Measurements from ENCODE around the gene CAPZA1. TPM values are rescaled to one million over a fixed set of nuclear protein-coding genes. Genes with fewer than 3 reads are reported as not detected.

CAPZA1 gene
- polyA plus RNA-seq, 1 donor from 2014 or later: 82.2 TPM

DNA sequence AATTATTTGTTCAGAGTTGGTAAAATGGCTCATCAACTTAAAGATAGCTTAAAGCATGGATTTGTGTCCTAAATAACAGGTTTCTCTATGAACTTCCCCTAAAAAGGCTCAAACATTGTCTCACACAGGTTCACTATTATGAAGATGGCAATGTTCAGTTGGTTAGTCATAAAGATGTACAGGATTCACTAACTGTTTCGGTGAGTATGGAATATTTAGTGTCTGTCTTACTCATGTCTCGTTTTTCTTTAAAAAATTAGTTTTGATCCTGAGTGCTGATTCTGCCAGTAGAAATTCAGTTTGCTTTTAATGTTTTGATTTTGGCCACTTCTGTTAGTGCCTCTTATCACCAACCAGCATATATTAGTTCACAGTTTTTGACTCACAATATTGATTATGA lies 47.3 kb downstream of the CAPZA1 start:
- no peak overlapping the region for H3K4me3 ChIP-seq (ENCODE audit: low read length)
- H3K9me3 ChIP-seq (ENCODE audit: low read length): no peaks in the 10 kb centered on the region
- H4K20me1 ChIP-seq (ENCODE audit: insufficient read depth): no peaks in the 10 kb centered on the region
- no peaks in the 10 kb centered on the region for H3K27me3 ChIP-seq (ENCODE audit: insufficient read depth, low read depth, low read length)
- TF ChIP-seq, protein P1, sequence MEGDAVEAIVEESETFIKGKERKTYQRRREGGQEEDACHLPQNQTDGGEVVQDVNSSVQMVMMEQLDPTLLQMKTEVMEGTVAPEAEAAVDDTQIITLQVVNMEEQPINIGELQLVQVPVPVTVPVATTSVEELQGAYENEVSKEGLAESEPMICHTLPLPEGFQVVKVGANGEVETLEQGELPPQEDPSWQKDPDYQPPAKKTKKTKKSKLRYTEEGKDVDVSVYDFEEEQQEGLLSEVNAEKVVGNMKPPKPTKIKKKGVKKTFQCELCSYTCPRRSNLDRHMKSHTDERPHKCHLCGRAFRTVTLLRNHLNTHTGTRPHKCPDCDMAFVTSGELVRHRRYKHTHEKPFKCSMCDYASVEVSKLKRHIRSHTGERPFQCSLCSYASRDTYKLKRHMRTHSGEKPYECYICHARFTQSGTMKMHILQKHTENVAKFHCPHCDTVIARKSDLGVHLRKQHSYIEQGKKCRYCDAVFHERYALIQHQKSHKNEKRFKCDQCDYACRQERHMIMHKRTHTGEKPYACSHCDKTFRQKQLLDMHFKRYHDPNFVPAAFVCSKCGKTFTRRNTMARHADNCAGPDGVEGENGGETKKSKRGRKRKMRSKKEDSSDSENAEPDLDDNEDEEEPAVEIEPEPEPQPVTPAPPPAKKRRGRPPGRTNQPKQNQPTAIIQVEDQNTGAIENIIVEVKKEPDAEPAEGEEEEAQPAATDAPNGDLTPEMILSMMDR (IDR thresholded peaks at IDR 0.05; ENCODE audit: poor library complexity, severe bottlenecking): no peak
- TF ChIP-seq POLR2AphosphoS5 (IDR thresholded peaks at IDR 0.05): no peak
- peaks cover 12% of the 10 kb centered on the region for H3K36me3 ChIP-seq (ENCODE audit: insufficient read depth, low read length)
- H3K79me2 ChIP-seq (replicated peaks; ENCODE audit: insufficient read depth, low read length): no peaks in the 10 kb centered on the region
- no peaks in the 10 kb centered on the region for H3K9me2 ChIP-seq (ENCODE audit: insufficient read depth, low read length)
- no peak overlapping the region for H3K27ac ChIP-seq (ENCODE audit: low read length)
- H3K4me2 ChIP-seq (ENCODE audit: low read length): no peak overlapping the region
- H2AFZ ChIP-seq (ENCODE audit: low read depth, low read length): no peak overlapping the region
- no peaks in the 10 kb centered on the region for H3F3A ChIP-seq (ENCODE audit: insufficient read depth, low read length, poor library complexity, severe bottlenecking)
- no peak overlapping the region for H3K9ac ChIP-seq (ENCODE audit: low read length)

DNA sequence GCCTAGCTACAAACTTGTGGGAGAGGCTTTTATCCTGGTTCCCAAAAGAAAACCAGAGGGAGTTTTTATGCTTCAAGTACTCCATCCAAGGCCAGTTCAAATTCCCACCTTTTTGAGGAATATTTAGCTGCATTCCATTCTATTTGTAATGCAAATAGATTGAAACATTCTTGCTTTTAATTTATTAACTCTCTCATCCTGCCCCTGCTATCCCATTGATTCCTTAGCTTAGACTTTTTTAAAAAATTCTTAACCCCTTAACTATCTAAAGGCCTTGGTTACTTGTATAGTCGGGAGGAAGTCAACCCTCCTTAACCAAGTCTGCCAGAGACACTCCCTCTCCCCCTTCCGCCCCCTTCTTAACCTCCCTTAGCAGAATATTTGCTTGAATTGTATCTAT lies 52.4 kb downstream of the CAPZA1 start:
- Histone ChIP-seq H3K4me2 (ENCODE audit: low read length) (no peak overlapping the region), H3F3A (ENCODE audit: insufficient read depth, low read length, poor library complexity, severe bottlenecking) (no peaks in the 10 kb centered on the region), H2AFZ (ENCODE audit: low read depth, low read length) (no peak overlapping the region), H3K79me2 (replicated peaks; ENCODE audit: insufficient read depth, low read length) (no peaks in the 10 kb centered on the region), H3K27ac (ENCODE audit: low read length) (no peak overlapping the region), H3K27me3 (ENCODE audit: insufficient read depth, low read depth, low read length) (no peaks in the 10 kb centered on the region), H3K9ac (ENCODE audit: low read length) (no peak overlapping the region), H4K20me1 (ENCODE audit: insufficient read depth) (no peaks in the 10 kb centered on the region), H3K9me2 (ENCODE audit: insufficient read depth, low read length) (no peaks in the 10 kb centered on the region), H3K9me3 (ENCODE audit: low read length) (no peaks in the 10 kb centered on the region), H3K4me3 (ENCODE audit: low read length) (no peak overlapping the region), H3K36me3 (ENCODE audit: insufficient read depth, low read length) (peaks cover 5% of the 10 kb centered on the region)
- TF ChIP-seq TAF1 (IDR thresholded peaks at IDR 0.05; ENCODE audit: low read depth): no peak
- no peak for TF ChIP-seq RAD21 (conservative IDR thresholded peaks at IDR 0.05)
- TF ChIP-seq, protein P1 (IDR thresholded peaks at IDR 0.05; ENCODE audit: poor library complexity, severe bottlenecking): no peak
- no peak for TF ChIP-seq POLR2AphosphoS5 (IDR thresholded peaks at IDR 0.05)
- TF ChIP-seq EZH2 (IDR thresholded peaks at IDR 0.05; ENCODE audit: borderline replicate concordance, insufficient read depth, low read length, poor library complexity, severe bottlenecking): no peak
- TF ChIP-seq MXI1 (conservative IDR thresholded peaks at IDR 0.05; ENCODE audit: poor library complexity, severe bottlenecking): no peak
- TF ChIP-seq, protein P2, sequence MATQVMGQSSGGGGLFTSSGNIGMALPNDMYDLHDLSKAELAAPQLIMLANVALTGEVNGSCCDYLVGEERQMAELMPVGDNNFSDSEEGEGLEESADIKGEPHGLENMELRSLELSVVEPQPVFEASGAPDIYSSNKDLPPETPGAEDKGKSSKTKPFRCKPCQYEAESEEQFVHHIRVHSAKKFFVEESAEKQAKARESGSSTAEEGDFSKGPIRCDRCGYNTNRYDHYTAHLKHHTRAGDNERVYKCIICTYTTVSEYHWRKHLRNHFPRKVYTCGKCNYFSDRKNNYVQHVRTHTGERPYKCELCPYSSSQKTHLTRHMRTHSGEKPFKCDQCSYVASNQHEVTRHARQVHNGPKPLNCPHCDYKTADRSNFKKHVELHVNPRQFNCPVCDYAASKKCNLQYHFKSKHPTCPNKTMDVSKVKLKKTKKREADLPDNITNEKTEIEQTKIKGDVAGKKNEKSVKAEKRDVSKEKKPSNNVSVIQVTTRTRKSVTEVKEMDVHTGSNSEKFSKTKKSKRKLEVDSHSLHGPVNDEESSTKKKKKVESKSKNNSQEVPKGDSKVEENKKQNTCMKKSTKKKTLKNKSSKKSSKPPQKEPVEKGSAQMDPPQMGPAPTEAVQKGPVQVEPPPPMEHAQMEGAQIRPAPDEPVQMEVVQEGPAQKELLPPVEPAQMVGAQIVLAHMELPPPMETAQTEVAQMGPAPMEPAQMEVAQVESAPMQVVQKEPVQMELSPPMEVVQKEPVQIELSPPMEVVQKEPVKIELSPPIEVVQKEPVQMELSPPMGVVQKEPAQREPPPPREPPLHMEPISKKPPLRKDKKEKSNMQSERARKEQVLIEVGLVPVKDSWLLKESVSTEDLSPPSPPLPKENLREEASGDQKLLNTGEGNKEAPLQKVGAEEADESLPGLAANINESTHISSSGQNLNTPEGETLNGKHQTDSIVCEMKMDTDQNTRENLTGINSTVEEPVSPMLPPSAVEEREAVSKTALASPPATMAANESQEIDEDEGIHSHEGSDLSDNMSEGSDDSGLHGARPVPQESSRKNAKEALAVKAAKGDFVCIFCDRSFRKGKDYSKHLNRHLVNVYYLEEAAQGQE (IDR thresholded peaks at IDR 0.05; ENCODE audit: borderline replicate concordance): no peak

Measured in neural cell (in vitro differentiated cells).